ENCODE results near the gene PRKG1.

Gene PRKG1

DNA sequence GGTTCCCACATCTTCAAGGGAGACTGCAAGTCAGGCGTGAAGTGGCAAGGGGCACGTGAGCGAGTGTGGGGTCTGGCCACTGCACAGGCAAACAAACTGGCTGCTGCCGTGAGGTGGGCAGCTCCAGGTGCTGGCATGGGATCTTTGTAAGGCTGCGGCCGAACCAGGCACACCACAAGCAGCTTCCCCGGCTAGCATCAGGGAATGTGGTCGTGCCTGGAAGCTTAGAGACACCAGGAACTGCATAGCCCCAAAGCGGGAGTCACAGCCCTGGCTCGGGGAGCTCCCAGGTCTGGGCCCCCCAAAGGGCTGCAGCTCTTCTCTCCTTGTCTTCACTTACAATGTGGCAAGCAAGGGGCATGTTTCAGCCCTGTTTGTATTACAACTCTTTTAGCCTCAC is 988.9 kb downstream of the PRKG1 start:
- no peak overlapping the region for H3K4me3 ChIP-seq (ENCODE audit: low read depth, low read length)
- TF ChIP-seq, protein P1, sequence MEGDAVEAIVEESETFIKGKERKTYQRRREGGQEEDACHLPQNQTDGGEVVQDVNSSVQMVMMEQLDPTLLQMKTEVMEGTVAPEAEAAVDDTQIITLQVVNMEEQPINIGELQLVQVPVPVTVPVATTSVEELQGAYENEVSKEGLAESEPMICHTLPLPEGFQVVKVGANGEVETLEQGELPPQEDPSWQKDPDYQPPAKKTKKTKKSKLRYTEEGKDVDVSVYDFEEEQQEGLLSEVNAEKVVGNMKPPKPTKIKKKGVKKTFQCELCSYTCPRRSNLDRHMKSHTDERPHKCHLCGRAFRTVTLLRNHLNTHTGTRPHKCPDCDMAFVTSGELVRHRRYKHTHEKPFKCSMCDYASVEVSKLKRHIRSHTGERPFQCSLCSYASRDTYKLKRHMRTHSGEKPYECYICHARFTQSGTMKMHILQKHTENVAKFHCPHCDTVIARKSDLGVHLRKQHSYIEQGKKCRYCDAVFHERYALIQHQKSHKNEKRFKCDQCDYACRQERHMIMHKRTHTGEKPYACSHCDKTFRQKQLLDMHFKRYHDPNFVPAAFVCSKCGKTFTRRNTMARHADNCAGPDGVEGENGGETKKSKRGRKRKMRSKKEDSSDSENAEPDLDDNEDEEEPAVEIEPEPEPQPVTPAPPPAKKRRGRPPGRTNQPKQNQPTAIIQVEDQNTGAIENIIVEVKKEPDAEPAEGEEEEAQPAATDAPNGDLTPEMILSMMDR (IDR thresholded peaks at IDR 0.05; ENCODE audit: low read depth, low read length), result no peak

DNA sequence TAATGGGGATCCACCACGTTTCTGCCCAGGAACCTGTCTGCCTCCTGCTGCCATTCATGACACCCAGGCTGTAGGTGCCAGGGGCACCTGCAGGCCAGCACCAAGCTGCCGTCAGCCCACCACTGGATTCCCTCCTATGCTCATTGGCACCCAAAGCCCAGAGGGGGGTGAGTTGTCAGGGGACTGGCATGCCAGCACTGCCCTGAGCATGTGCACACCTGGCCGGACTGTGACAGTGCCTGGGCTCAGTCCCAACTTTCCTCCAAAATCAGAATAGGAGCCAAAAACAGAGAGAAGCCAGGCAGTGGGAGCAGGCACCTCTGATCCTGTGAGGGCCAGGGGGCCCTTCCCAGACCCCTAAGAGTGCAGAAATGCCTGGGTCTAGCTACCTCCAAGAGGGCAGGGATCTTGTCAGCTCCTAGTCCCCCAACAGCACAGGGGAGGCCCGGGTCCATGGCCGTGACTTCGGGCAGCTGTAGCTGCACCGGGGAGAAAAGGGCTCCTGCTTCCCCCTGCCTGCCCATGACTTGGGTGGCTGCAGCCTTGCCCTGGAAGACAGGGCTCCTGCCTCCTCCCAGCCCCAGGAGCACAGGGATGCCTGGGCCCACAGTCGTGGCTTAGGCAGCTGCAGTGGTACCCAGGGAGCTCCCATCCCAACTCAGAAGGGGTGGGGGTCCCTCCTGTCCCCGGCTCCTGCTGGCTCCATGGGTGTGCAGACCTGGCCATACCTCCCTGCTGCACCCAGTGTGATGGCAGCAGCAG is 990.0 kb downstream of the PRKG1 start:
- TF ChIP-seq, protein P1 (IDR thresholded peaks at IDR 0.05; ENCODE audit: low read depth, low read length), result no peak
- H3K4me3 ChIP-seq (ENCODE audit: low read depth, low read length), result no peak overlapping the region

DNA sequence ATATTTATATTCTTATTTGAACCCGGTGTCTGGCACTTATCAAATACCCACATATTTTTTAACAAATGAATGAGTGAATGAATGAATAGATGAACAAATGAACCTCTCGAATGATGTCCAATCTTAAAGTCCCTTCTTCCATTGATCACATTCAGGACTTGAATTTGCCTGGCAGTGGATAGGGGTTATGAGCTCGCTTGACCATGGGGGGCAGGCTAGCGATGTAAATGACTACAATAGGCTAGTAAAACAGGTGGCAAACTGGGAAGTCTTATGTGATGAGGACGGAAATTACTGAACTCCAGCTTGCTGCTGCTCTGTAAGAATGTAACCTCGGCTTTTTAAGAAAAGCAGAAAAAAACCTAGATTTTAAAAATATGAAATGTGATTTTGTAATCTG is 992.1 kb downstream of the PRKG1 start:
- H3K4me3 ChIP-seq (ENCODE audit: low read depth, low read length), result no peak overlapping the region
- TF ChIP-seq, protein P1 (IDR thresholded peaks at IDR 0.05; ENCODE audit: low read depth, low read length), result no peak

DNA sequence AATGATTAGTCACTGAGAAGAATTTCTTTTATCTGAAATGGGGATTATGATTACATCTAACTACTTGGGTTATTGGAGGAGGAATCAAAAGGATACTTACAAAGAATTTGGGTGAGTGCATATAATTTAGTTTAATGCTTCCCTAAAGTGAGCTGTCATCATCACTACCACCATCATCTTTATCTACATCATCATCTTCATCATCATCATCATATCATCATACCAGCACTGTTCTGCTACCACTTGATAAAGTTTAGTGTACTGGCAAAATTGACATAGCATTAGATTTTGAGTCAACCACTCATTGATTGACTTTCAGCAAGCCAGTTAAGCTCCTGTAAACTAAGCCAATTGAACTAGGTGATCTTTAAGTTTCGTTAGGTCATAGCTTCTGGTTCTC is 994.2 kb downstream of the PRKG1 start:
- TF ChIP-seq, protein P1 (IDR thresholded peaks at IDR 0.05; ENCODE audit: low read depth, low read length), result no peak

DNA sequence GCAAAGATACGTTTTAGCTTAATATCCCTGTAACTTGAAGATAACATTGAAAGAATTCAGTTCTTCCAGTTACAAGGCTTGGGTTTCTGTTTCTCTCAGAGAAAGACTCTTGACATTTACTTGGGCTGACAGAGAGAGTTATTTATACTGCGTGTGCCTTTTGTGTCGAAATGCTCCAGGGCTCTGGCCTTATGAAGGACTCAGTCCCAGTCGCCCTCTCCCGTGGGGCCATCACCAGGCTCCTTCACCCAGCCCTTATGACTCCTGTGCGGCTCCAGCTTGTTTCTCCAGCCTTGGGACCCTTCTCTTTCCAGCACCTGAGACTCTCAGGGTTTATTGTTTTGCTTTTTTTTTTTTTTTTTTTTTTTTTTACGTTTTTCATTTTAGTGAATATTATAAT is 997.5 kb downstream of the PRKG1 start:
- TF ChIP-seq, protein P1 (IDR thresholded peaks at IDR 0.05; ENCODE audit: low read depth, low read length), result no peak
- H3K4me3 ChIP-seq (ENCODE audit: low read depth, low read length), result no peak overlapping the region

More for the DNA sequence above, 994.2 kb downstream of the PRKG1 start:
- H3K4me3 ChIP-seq (ENCODE audit: low read depth, low read length), result no peak overlapping the region

DNA sequence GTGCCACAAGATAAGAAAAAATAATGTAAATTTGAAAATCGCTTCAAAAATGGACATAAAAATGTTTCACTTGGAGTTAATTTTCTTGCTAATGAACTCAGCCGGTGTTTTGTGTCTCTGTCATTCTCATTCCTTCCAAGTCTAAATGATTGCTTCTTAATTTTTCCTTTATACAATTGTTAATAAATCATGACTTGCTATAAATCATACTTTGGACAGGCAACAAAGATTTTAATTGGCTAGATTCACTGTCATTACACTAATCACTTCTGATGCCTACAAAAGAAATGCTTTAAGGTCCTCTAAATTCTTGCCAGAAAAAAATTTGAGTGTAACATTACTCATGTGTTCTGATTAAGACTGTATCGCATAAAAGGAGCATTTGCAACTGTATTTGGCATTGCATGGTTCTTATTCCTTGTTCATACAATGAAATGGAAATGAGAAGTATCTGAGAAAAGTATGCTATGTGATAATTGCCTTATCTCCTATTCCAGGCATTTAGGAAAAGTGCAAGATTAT is 1000.3 kb downstream of the PRKG1 start:
- TF ChIP-seq, protein P1 (IDR thresholded peaks at IDR 0.05; ENCODE audit: low read depth, low read length), result no peak
- H3K4me3 ChIP-seq (ENCODE audit: low read depth, low read length), result no peak overlapping the region

DNA sequence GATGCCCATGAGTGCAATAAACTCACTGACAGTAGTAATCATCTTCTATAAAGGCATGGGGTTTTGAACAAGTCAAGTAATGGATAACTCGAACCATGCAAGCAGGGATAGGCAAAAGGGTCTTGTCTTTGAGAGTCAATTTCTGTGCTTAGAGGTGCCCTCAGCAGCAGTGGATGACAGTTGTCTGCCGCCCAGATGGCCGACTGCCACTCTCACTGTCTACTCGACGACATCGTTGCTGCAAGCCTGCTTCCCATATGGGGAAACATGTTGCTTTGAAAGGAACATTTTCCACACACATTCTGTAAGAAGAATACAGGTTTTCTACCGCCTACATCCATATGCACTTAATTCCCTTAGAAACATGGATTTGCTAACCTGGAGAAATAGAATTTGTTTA is 1003.5 kb downstream of the PRKG1 start:
- TF ChIP-seq, protein P1 (IDR thresholded peaks at IDR 0.05; ENCODE audit: low read depth, low read length), result no peak
- no peak overlapping the region for H3K4me3 ChIP-seq (ENCODE audit: low read depth, low read length)
